Measurements from ENCODE around the gene OR2J3.
A peak's percentile ranks its signal among the peaks of the same experiment; 100 is the strongest.
"Not testable (repeated sequence)": the region's sequence is repeated elsewhere in the genome, so short reads cannot be mapped to it uniquely, and the experiment has no call there.

OR2J3 gene

GRCh38 chr6:29107758-29108157, at the start of gene OR2J3:
Gene OR2J3 (plus strand): TSS chr6:29108058. CDS start chr6:29111891, 3,833 bp downstream.
- DNase-seq (ENCODE audit: low spot score): no peak

- peak; percentile 9 for DNase-seq (ENCODE audit: low spot score)
Observed at GRCh38 chr6:29071831-29072723, 35.8 kb upstream of the OR2J3 start.

GRCh38 chr6:29079203-29079602, 28.7 kb upstream of the OR2J3 start:
- DNase-seq (ENCODE audit: low spot score): no peak

- no peak for DNase-seq (ENCODE audit: low spot score)
Observed at GRCh38 chr6:29081312-29081711, 26.5 kb upstream of the OR2J3 start.

GRCh38 chr6:29082457-29082856, 25.4 kb upstream of the OR2J3 start:
- DNase-seq (ENCODE audit: low spot score): no peak

- no peak for DNase-seq (ENCODE audit: low spot score)
Observed at GRCh38 chr6:29087213-29087612, 20.6 kb upstream of the OR2J3 start, which contains the start of gene OR2B3. Gene OR2B3 (minus strand): TSS chr6:29087313. CDS start chr6:29087248, 65 bp downstream.

GRCh38 chr6:29092957-29093356, 14.9 kb upstream of the OR2J3 start:
- DNase-seq (ENCODE audit: low spot score): no peak

GRCh38 chr6:29097803-29098202, 10.1 kb upstream of the OR2J3 start:
- DNase-seq (ENCODE audit: low spot score): no peak

- DNase-seq (ENCODE audit: low spot score): no peak
Observed at GRCh38 chr6:29099190-29099589, 8.7 kb upstream of the OR2J3 start, which contains the start of gene OR2J1. Gene OR2J1 (plus strand): TSS chr6:29099490. CDS start chr6:29100943, 1,453 bp downstream.

- no peak for DNase-seq (ENCODE audit: low spot score)
Observed at GRCh38 chr6:29112135-29112534, 4.3 kb downstream of the OR2J3 start.

- not testable (repeated sequence) for DNase-seq (ENCODE audit: low spot score)
Observed at GRCh38 chr6:29114964-29115363, 7.1 kb downstream of the OR2J3 start.

GRCh38 chr6:29129326-29130012, 21.6 kb downstream of the OR2J3 start:
- no peak for DNase-seq (ENCODE audit: low spot score)

GRCh38 chr6:29130644-29131043, 22.8 kb downstream of the OR2J3 start:
- DNase-seq (ENCODE audit: low spot score): no peak

GRCh38 chr6:29131691-29132090, 23.8 kb downstream of the OR2J3 start:
- no peak for DNase-seq (ENCODE audit: low spot score)

GRCh38 chr6:29137724-29138123, 29.9 kb downstream of the OR2J3 start:
- no peak for DNase-seq (ENCODE audit: low spot score)

GRCh38 chr6:29141606-29142005, 33.7 kb downstream of the OR2J3 start:
- DNase-seq (ENCODE audit: low spot score): no peak

GRCh38 chr6:29142309-29142708, 34.5 kb downstream of the OR2J3 start:
- DNase-seq (ENCODE audit: low spot score): no peak

GRCh38 chr6:29146179-29146578, 38.3 kb downstream of the OR2J3 start:
- DNase-seq (ENCODE audit: low spot score): no peak

GRCh38 chr6:29147074-29147473, 39.2 kb downstream of the OR2J3 start:
- no peak for DNase-seq (ENCODE audit: low spot score)

GRCh38 chr6:29149444-29149843, 41.6 kb downstream of the OR2J3 start:
- not testable (repeated sequence) for DNase-seq (ENCODE audit: low spot score)

GRCh38 chr6:29153083-29153482, 45.2 kb downstream of the OR2J3 start:
- no peak for DNase-seq (ENCODE audit: low spot score)

- DNase-seq (ENCODE audit: low spot score): not testable (repeated sequence)
Observed at GRCh38 chr6:29155182-29155581, 47.3 kb downstream of the OR2J3 start.

- not testable (repeated sequence) for DNase-seq (ENCODE audit: low spot score)
Observed at GRCh38 chr6:29159922-29160321, 52.1 kb downstream of the OR2J3 start.
